B cell (primary cell): ENCODE data around the gene SPOCK1. TPM values are rescaled to one million over a fixed set of nuclear protein-coding genes. Genes with fewer than 3 reads are reported as not detected.

ENCODE experiments used
- ATAC-seq: fragments of 200-7000 bp; cut with Tn5 transposase; one replicate; pipeline ENCODE4 v1.10.0; 2021; ENCODE audit warnings: low read depth, mild to moderate bottlenecking, moderate number of reproducible peaks, moderate library complexity
- CTCF ChIA-PET: fragments of 350-600 bp; sonication (Branson Sonifier 250); formaldehyde crosslinking; loops from one replicate; lab custom pipeline; 2021; ENCODE audit warnings: antibody characterized with exemption, inconsistent platforms; lab: Charles Lee
- POLR2A ChIA-PET: fragments of 350-600 bp; sonication (Branson Sonifier 250); formaldehyde crosslinking; loops from one replicate; lab custom pipeline; 2021; ENCODE audit warnings: antibody characterized with exemption; lab: Charles Lee
- DNase-seq: peaks from one replicate; pipeline ENCODE4 v3.0.0; 2013
- H2AFZ ChIP-seq: 2 replicates; pipeline ENCODE4 v1.6.1; 2012; ENCODE audit warnings: mild to moderate bottlenecking, low read depth, low read length; ENCODE audit not compliant: insufficient read depth, poor library complexity, severe bottlenecking
- H3K27ac ChIP-seq, 2 donors: 1 replicate in 1 of 2; 2 replicates in 1 of 2; pipeline ENCODE4 v1.5.1; 2012 to 2013; ENCODE audit warnings: low read length in 2 of 2, mild to moderate bottlenecking in 2 of 2, moderate library complexity in 1 of 2
- H3K27me3 ChIP-seq, 4 experiments: fragments of 200-600 bp in 1 of 4; sonication (generic) in 1 of 4; replicated peaks in 1 of 4; 1 replicate in 2 of 4; 2 replicates in 2 of 4; pipeline versions ENCODE4 v1.6.1 to v1.7.0; 2013 to 2016; ENCODE audit warnings: low read length in 3 of 4, mild to moderate bottlenecking in 2 of 4, mixed read lengths in 1 of 4, moderate library complexity in 1 of 4; ENCODE audit not compliant: insufficient read depth in 4 of 4, control insufficient read depth in 3 of 4; ENCODE audit errors: control extremely low read depth in 1 of 4
- H3K36me3 ChIP-seq, 2 experiments: replicated peaks in 1 of 2; 1 replicate in 1 of 2; 2 replicates in 1 of 2; pipeline versions ENCODE4 v1.6.1 to v1.7.1; 2013; ENCODE audit warnings: low read length in 1 of 2; ENCODE audit not compliant: insufficient read depth in 2 of 2, control insufficient read depth in 1 of 2; ENCODE audit errors: control extremely low read depth in 1 of 2, extremely low read depth in 1 of 2
- H3K4me1 ChIP-seq, 2 donors: fragments of 200-600 bp in 1 of 2; sonication (generic) in 1 of 2; 1 replicate in 1 of 2; 2 replicates in 1 of 2; pipeline versions ENCODE4 v1.5.1 to v1.6.1; 2013 to 2017; ENCODE audit warnings: low read length in 2 of 2; ENCODE audit not compliant: control insufficient read depth in 2 of 2, insufficient read depth in 2 of 2
- H3K4me2 ChIP-seq: replicated peaks from 2 replicates; pipeline ENCODE3; 2012; ENCODE audit warnings: mild to moderate bottlenecking, low read depth, low read length; ENCODE audit not compliant: poor library complexity, severe bottlenecking
- H3K4me3 ChIP-seq, 5 experiments: fragments of 200-600 bp in 1 of 5; sonication (generic) in 1 of 5; 1 replicate in 3 of 5; 2 replicates in 2 of 5; pipeline versions ENCODE4 v1.5.1 to v1.7.0; 2011 to 2016; ENCODE audit warnings: low read length in 4 of 5, mild to moderate bottlenecking in 4 of 5, low read depth in 2 of 5, control low read depth in 1 of 5, moderate library complexity in 1 of 5; ENCODE audit not compliant: insufficient read depth in 1 of 5; ENCODE audit errors: control extremely low read depth in 1 of 5, extremely low read depth in 1 of 5
- H3K79me2 ChIP-seq: fragments of 200-600 bp; sonication (generic); one replicate; pipeline ENCODE4 v1.6.0; 2016; ENCODE audit warnings: low read length; ENCODE audit not compliant: control insufficient read depth, insufficient read depth
- H3K9ac ChIP-seq: fragments of 200-600 bp; sonication (generic); 2 replicates; pipeline ENCODE4 v1.6.1; 2017; ENCODE audit warnings: mild to moderate bottlenecking, low read length, moderate library complexity
- H3K9me3 ChIP-seq, 3 donors: one replicate each; pipeline versions ENCODE4 v1.6.1 to v1.7.1; 2013; ENCODE audit warnings: low read length in 2 of 3; ENCODE audit not compliant: control insufficient read depth in 2 of 3, insufficient read depth in 1 of 3; ENCODE audit errors: control extremely low read depth in 1 of 3
- H4K20me1 ChIP-seq: 2 replicates; pipeline ENCODE4 v1.6.0; 2012; ENCODE audit warnings: mild to moderate bottlenecking, low read length; ENCODE audit not compliant: insufficient read depth, control insufficient read depth, poor library complexity, severe bottlenecking
- H3K27ac Mint-ChIP-seq: one replicate; pipeline ENCODE4 v1.8.0; 2021; ENCODE audit warnings: mixed read lengths
- H3K27me3 Mint-ChIP-seq: one replicate; pipeline ENCODE4 v1.8.0; 2021; ENCODE audit warnings: mixed read lengths
- H3K4me1 Mint-ChIP-seq: one replicate; pipeline ENCODE4 v1.8.0; 2021; ENCODE audit warnings: mixed read lengths
- H3K4me3 Mint-ChIP-seq: one replicate; pipeline ENCODE4 v1.8.0; 2021; ENCODE audit warnings: mixed read lengths
- H3K9me3 Mint-ChIP-seq: one replicate; pipeline ENCODE4 v1.8.0; 2022; ENCODE audit warnings: mixed read lengths; ENCODE audit not compliant: insufficient read depth
- EZH2 ChIP-seq: IDR thresholded peaks from 2 replicates; pipeline ENCODE4 v1.6.1; 2012; ENCODE audit warnings: borderline replicate concordance, low read depth, mild to moderate bottlenecking, moderate library complexity, low read length; ENCODE audit not compliant: insufficient read depth, poor library complexity, severe bottlenecking
- WGBS: methylation state at CpG from one replicate; pipeline ENCODE4 v1.1.5; 2013; ENCODE audit warnings: missing lambda C conversion rate; ENCODE audit not compliant: insufficient coverage; 5-methylcytosine and 5-hydroxymethylcytosine counted together
- intact Hi-C: fragments of 100-400 bp; cut with micrococcal nuclease; formaldehyde crosslinking; loops from one replicate; pipeline ENCODE4 v1.10.0; 2022
- polyA plus RNA-seq: library from polyadenylated mRNA; depleted of rRNA; stranded (reverse); fragments of >200 nt; gene quantifications from 2 replicates; pipeline ENCODE4 v1.2.3, GENCODE V29; 2012
- total RNA-seq, 2 donors: library from RNA; stranded (reverse); fragments of 120-200 nt in 1 of 2; gene quantifications; 1 replicate in 1 of 2; 2 replicates in 1 of 2; pipeline versions ENCODE4 v1.2.3 to v1.2.4, GENCODE V29; 2013 to 2022
- TF ChIP-seq, protein P1 (sequence below): fragments of 200-600 bp; IDR thresholded peaks from one replicate; pipeline ENCODE4 v1.8.0; 2022; ENCODE audit warnings: antibody characterized with exemption, mild to moderate bottlenecking

The SPOCK1 gene
- total and polyA plus RNA-seq, 2 donors (not counting 1 experiment from before 2014, with no cell fraction given): not detected

DNA sequence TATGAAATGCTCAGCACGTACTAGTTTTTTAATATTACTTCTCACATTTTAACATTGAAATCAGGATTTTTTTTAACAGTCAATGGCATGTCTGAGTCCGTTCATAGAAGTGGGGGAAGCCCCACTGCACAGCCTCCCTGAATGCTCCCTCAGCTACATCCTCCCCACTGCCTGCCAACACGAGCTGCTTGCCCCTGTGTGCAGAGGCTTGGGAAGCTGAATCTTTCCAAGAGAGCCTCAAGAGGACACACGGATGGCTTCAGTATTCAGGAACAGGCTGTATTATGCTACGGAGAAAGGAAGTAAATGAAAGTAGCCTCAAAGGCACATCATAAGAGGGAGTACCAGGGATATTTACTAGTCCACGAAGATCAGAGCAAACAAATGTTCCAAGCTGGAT, 248.7 kb downstream of the SPOCK1 start:
- Mint-ChIP-seq H3K4me1 (no peaks in the 10 kb centered on the region), H3K9me3 (no peaks in the 10 kb centered on the region), H3K27me3 (no peaks in the 10 kb centered on the region), H3K4me3 (no peak overlapping the region), H3K27ac (no peak overlapping the region)
- H3K9me3 ChIP-seq: no peaks in the 10 kb centered on the region
- WGBS: 83% methylated on average over 4 of the region's 6 CpGs
- no peak for DNase-seq
- H3K4me3 ChIP-seq: no peak overlapping the region
- POLR2A ChIA-PET: no interaction called here
- no peak overlapping the region for H2AFZ ChIP-seq
- H3K9ac ChIP-seq: no peak overlapping the region
- no peaks in the 10 kb centered on the region for H3K79me2 ChIP-seq
- no peaks in the 10 kb centered on the region for H3K27me3 ChIP-seq
- intact Hi-C loops: no loop called here
- H3K36me3 ChIP-seq: no peaks in the 10 kb centered on the region
- CTCF ChIA-PET: no interaction called here
- no peak for TF ChIP-seq EZH2
- TF ChIP-seq, protein P1, sequence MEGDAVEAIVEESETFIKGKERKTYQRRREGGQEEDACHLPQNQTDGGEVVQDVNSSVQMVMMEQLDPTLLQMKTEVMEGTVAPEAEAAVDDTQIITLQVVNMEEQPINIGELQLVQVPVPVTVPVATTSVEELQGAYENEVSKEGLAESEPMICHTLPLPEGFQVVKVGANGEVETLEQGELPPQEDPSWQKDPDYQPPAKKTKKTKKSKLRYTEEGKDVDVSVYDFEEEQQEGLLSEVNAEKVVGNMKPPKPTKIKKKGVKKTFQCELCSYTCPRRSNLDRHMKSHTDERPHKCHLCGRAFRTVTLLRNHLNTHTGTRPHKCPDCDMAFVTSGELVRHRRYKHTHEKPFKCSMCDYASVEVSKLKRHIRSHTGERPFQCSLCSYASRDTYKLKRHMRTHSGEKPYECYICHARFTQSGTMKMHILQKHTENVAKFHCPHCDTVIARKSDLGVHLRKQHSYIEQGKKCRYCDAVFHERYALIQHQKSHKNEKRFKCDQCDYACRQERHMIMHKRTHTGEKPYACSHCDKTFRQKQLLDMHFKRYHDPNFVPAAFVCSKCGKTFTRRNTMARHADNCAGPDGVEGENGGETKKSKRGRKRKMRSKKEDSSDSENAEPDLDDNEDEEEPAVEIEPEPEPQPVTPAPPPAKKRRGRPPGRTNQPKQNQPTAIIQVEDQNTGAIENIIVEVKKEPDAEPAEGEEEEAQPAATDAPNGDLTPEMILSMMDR: no peak
- H4K20me1 ChIP-seq: no peaks in the 10 kb centered on the region
- H3K4me1 ChIP-seq: no peaks in the 10 kb centered on the region
- ATAC-seq: no peak
- H3K4me2 ChIP-seq: no peak overlapping the region
- H3K27ac ChIP-seq: no peak overlapping the region

DNA sequence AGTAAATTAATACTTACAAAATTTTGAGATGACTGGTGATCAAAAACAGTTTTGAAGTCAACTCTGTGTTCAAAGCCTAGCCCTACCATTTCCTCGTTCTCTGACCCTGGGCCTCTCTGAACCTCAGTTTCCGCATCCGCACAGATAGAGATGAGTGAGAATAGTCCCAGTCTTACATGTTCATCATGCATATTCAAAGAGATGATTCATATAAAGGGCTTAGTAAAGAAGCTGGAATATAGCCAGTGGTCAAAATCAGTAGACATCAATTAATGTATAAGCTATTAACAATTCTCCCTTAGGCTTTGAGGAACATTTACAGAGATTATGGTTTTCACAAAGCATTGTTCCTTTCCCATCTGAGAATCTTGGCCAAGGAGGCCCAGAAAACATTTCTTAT, 250.6 kb downstream of the SPOCK1 start:
- H3K4me2 ChIP-seq: no peak overlapping the region
- no peak overlapping the region for H3K9ac ChIP-seq
- H3K36me3 ChIP-seq: no peaks in the 10 kb centered on the region
- no peaks in the 10 kb centered on the region for H3K79me2 ChIP-seq
- no peak overlapping the region for H3K27ac Mint-ChIP-seq
- H3K9me3 Mint-ChIP-seq: no peaks in the 10 kb centered on the region
- no peak overlapping the region for H3K27ac ChIP-seq
- DNase-seq (no peak), ATAC-seq (no peak)
- TF ChIP-seq, protein P1: no peak
- TF ChIP-seq EZH2: no peak
- ChIA-PET CTCF (no interaction called here), POLR2A (no interaction called here)
- no peaks in the 10 kb centered on the region for H4K20me1 ChIP-seq
- no peak overlapping the region for H3K4me3 Mint-ChIP-seq
- no peaks in the 10 kb centered on the region for H3K27me3 ChIP-seq
- WGBS: no CpG with 5 or more reads among the region's 3 CpGs
- no peaks in the 10 kb centered on the region for H3K4me1 ChIP-seq
- no peaks in the 10 kb centered on the region for H3K9me3 ChIP-seq
- no peaks in the 10 kb centered on the region for H3K4me1 Mint-ChIP-seq
- no peak overlapping the region for H2AFZ ChIP-seq
- peaks cover 4% of the 10 kb centered on the region for H3K27me3 Mint-ChIP-seq
- H3K4me3 ChIP-seq: no peak overlapping the region
- intact Hi-C loops: no loop called here
